ENCODE results near the gene TUG1.

Gene TUG1

GRCh38 chr22:31005535-31005934, 36.5 kb downstream of the TUG1 start:
- no peak for DNase-seq

- no peak for DNase-seq
Observed at GRCh38 chr22:31019191-31019930, 50.3 kb downstream of the TUG1 start.

DNA sequence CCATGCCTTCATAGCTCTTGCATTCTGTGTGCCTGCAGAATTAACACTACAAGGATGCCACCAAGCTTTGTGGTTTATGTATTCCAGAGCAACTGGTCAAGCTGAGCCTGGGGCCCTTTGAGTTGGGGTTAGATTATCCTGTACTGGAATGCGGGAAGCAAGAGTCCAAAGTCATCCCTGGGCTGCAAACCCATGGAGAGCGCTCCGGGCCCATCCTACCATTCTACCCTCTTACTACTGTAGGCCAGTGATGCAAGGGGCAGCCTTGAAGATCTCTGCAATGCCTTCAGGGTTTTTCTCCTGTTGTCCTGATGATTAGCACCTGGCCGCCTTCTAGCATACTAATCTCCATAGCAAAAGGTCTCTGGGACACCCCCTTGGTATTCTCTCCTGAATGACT, 51.3 kb downstream of the TUG1 start:
- no peak for DNase-seq

DNA sequence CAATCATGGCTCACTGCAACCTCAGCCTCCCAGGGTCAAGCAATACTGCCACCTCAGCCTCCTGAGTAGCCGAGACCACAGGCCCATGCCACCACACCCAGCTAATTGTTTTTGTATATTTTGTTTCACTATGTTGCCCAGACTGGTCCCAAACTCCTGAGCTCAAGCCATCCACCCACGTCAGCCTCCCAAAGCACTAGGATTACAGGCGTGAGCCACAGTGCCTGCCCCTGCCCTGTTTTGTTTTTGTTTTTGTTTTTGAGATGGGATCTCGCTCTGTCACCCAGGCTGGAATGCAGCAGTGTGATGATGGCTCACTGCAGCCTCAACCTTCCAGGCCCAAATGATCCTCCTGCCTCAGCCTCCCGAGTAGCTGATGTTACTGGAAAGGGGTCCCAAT, 53.5 kb downstream of the TUG1 start:
- DNase-seq = no peak
